Muscle of arm (tissue), 12 donors: ENCODE data around the gene ARHGEF25. TPM values are rescaled to one million over a fixed set of nuclear protein-coding genes. Genes with fewer than 3 reads are reported as not detected.

Experiments
- DNase-seq: peaks from one replicate; pipeline ENCODE4 v3.0.0-alpha.2; 2013
- polyA plus RNA-seq, 12 donors: library from polyadenylated mRNA; unstranded; fragments of 120-200 nt; gene quantifications; one replicate each; pipeline ENCODE4 v1.2.1, GENCODE V29; 2013; ENCODE audit not compliant: insufficient read length in 12 of 12

Gene ARHGEF25
- polyA plus RNA-seq, 12 donors, result 24.8 to 40.3 (median 34.3) TPM; not detected in 1

DNA sequence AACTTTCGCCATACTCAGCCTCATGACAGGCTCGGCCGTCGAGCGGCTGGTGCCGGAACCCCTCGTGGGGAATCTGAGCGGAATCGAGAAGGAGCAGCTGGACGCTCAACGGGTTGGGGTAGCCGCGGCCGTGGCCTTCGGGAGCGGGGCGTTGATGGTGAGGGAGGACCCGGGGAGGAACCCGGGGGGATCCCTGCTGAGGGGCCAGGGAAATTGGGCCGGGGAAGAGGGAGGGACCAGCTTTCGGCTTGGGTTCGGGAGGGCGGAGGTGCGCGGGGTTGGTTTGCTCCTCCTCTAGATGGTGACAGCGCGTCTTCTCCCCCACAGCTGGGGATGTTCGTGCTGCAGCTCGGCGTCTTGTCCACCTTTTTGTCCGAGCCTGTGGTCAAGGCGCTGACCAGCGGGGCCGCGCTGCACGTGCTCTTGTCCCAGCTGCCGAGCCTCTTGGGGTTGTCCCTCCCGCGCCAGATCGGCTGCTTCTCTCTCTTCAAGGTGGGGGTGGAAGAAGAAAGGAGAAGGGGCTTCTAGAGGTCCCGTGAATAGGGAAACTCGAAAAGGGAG, 9.8 kb downstream of the ARHGEF25 start:
- no peak for DNase-seq

DNA sequence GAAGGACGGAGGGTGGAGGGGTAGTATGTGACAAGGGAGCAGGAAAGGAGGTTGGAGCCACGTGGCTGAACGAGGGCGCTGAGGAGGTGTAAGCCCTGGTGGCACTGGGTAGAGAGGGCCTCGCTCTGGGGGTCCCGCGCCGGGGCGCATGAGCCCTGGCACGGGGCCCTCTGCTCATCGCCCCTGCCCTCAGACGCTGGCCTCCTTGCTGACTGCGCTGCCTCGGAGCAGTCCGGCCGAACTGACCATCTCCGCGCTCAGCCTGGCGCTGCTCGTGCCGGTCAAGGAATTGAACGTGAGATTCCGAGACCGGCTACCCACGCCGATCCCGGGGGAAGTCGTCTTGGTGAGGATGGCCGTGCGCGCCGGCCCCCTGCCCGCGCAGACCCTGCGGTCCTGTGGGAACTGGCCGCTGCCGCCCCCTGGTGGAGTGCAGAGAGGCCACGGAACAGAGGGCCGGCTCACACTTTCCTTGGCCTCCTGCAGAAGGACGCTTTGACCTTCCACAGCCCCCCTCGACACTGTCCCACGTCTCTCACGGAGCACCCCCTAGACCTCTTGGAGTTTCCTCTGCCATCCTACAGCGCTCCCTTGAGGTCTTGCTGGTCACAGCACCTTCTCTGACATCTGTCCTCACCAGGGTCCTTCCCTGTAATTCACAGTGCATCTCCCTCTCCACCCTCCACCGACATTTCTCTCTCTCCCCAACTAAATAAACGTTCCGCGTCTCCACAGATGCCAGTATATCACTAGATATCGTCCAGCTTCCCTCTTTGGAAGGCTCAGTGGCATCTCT, 10.5 kb downstream of the ARHGEF25 start:
- no peak for DNase-seq

GRCh38 chr12:57622293-57623245, 11.3 kb downstream of the ARHGEF25 start:
- DNase-seq, result no peak

DNA sequence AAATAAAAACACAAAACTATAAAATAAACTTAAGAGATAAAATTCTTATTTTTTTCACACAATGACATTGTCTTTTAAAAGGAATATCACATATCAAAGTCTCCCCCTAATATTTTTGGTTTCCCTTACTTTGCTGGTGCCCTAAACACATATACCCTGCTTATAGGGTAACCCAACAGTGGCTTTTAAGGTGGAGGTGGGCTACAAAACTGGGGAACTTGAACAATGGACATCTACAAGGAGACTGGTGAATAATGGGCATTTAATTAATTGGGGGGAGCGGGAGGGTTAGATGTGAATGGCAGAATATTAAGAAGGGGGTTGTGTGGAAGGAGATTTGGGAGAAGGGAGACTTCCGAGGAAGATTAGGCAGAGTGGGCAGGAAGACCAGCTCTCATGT, 12.2 kb downstream of the ARHGEF25 start:
- no peak for DNase-seq

- DNase-seq, result no peak
Observed at GRCh38 chr12:57623811-57624390, 12.7 kb downstream of the ARHGEF25 start.

DNA sequence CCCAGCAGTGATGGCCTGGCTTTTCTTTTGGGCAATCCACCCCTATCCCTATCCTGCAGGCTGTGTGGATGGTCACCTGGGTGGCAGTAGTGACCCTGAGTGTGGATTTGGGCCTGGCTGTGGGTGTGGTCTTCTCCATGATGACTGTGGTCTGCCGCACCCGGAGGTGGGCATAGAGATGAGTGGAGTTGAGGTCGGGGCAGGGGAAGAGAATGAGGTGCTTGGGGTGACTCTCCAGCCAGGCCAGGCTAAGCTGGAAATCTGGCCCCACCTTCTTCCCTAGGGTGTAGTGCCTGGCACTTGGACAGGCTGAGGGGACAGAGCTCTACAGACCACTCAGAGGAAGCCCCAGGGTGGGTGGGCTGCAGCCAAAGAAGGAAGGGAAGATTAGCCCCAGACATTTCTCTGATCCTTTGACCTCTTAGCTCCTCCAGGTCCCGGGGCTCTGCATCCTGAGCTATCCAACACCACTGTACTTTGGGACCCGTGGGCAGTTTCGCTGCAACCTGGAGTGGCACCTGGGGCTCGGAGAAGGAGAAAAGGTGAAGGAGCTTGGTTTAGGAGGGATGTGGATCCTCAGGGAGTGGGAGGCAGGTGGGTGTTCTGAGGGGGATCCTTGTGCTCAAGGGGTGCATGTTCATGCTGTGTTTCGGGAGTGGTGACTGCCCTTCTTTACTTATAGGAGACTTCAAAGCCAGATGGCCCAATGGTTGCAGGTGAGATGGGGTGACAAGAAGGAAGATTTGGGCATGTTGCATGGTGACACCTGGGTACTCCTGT, 13.4 kb downstream of the ARHGEF25 start:
- DNase-seq, result no peak

GRCh38 chr12:57625261-57626032, 14.2 kb downstream of the ARHGEF25 start:
- no peak for DNase-seq

DNA sequence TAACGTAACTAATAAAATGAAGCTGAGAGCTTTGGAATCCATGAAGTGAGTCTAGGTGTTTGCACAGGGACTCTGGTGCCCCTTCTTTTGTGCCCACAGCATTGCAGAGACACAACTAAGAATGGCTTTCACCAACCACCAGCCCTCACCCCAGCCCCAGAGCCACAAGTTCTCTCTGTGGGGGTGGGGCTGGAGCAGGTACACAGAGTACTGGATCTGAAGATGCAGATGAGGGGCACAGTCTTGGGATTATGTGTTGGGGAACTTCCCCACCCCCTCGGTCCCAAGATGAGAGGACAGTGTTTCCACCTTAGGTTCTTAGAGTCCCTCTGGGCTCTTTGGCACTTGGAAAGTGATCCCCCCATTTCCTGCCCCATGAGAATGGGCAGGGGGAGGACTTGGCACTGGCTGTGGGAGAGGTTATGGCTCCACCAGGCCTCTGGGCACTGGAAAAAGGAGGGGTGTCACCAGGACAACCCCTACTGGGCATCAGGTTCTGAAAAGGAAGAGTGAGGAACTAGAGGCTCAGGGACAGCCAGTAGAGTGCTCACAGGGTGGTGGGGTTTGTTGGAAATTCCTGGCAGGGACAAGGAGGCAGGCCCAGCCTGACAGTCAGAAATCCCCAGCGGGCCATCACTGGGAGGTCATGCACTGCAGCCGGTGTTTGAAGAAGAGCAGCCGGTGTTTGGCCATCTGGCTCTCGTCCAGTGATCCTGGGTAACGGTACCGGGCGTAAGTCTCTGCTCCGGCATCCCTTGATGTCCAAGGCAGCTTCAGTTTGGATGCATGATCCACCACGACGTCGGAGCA, 15.1 kb downstream of the ARHGEF25 start:
- no peak for DNase-seq

DNA sequence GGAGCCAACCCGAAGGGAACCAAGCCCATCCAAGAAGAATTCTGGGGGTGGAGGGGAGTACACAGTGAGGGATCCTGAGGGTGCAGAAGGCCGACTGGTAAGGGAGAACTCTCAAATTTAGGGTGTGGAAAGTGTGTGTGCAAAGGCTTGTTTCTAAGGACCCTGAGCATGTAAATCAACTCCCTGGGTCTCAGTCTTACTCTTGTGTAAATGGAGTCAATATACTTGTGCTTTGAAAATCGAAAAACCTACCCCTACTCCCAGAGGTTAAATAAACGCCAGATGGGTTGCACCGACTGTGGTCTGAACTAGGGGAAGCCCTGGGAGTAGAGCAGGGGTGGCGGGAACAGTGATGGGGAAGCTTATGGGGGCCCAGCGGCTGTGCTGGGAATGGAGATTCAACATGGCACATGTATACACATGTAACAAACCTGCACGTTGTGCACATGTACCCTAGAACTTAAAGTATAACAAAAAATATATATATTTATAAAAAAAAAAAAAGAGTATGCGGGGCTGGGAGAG, 15.7 kb downstream of the ARHGEF25 start:
- DNase-seq, result no peak

- DNase-seq, result no peak
Observed at GRCh38 chr12:57627501-57628279, 16.5 kb downstream of the ARHGEF25 start.

DNA sequence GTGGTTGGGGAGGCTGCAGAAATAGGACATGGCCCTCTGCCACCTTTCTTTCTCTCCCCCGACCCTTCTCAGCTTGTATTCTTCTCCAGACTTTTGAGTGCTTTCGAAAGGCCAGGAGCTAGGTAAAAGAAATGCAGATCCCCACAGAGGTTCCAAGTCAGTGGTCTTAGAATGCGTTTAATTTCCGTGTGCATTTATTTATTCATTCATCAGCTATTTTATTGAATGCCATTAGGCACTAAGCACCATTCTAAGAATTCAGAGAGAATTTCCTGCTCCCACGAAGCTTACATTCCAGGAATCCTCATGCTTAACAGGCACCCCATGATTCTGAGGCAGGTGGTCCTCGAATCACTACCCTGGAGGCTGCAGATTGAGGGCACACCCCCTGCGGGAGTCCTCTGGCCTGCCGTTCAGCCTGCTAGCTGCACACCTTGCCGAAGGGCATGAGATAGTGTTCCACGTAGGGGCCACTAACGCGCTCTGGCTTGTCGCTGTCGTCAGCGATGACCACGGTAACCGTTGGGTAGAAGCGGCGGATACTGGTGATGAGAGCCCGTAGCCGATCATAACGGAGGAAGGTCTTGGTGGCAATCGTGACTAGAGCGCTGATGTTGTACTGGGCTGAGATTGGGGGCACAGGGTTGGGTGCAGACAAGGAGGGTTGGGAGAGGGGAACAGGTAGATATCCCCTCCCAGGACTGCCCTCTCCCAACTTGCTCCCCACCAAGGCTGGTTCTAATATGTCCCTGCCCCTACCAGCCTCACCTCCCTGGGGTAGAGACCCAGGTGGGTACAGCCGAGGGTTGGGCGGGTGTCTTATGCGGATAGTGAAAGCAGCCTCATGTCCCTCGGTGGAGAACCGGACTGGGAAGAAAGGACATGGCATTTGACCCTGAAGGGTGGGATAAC, 17.3 kb downstream of the ARHGEF25 start:
- no peak for DNase-seq

DNA sequence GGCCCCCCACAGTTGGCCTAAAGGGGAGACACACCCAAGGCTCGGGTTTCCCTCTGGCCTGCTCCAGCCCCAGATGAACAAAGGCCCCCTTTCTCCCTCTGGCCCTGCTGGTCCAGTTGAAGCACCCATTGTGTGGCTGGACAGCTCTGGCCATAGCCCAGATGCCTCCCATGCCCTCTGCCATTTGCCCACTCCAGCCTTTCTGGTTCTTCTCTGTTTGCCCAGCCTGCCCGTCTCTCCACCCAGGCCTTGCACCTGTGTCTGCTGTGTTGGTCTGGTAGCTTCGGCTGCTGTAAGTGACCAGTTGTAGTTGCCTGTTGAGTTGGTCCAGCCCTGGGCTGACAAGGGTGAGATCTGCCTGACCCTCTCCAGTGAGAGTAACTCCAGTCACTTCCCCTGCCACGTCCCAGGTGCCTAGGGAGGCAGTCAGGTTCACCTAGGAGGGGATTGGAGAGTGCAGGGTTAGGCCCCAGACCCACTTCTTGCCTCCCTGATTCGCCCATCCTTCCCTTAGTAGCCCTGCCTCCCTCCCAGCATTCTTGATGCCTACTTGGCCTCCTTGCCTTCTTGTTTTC, 18.7 kb downstream of the ARHGEF25 start:
- DNase-seq, result no peak

- DNase-seq, result no peak
Observed at GRCh38 chr12:57630891-57631433, 19.7 kb downstream of the ARHGEF25 start.

DNA sequence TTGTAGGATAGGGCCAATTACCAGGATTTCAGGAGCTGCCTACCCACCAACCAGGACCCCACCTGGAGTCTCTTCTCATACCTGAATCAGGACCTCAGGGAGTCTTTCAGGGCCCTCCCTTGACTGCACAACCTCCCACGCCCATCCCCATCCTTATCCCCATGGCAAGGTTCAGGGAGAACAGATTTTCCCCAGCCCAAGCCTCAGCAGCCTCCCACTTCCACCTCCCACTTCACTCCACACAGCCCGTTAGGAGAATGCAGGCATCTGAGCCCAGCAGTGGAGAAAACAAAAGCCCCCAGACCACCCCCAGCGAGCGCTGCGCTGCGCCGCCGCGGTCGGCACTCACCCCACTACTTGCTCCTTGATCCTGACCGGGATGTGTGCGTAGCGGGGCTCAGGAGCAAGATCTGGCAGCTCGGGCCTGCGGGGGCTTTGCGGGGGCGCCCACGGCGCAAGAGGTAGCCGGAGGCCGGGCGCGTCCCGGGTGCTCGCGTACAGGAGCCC, 20.4 kb downstream of the ARHGEF25 start:
- no peak for DNase-seq

- no peak for DNase-seq
Observed at GRCh38 chr12:57632073-57632957, 21.1 kb downstream of the ARHGEF25 start.
